ENCODE measurements around the gene CACNG4. TPM values are rescaled to one million over a fixed set of nuclear protein-coding genes. Genes with fewer than 3 reads are reported as not detected.

The CACNG4 gene
- total RNA-seq, 3 donors from 2014 or later = 0.07 to 0.47 (median 0.26) TPM

GRCh38 chr17:67041941-67042899 is 77.7 kb downstream of the CACNG4 start:
- peaks cover 6% of the 10 kb centered on the region for H3K4me1 ChIP-seq (ENCODE audit: low read depth)
- H3K36me3 ChIP-seq (ENCODE audit: low read depth) = no peaks in the 10 kb centered on the region
- H3K9me3 ChIP-seq = no peaks in the 10 kb centered on the region
- ATAC-seq (peak; percentile 38), DNase-seq (no peak)
- TF ChIP-seq CTCF (IDR thresholded peaks at IDR 0.05) = no peak
- intact Hi-C loops (cut with DNase I, micrococcal nuclease) = no loop called here
- no peak overlapping the region for H3K4me3 ChIP-seq

GRCh38 chr17:67043283-67043682 is 78.8 kb downstream of the CACNG4 start:
- Histone ChIP-seq H3K9me3 (peaks cover 4% of the 10 kb centered on the region), H3K36me3 (ENCODE audit: low read depth) (no peaks in the 10 kb centered on the region), H3K4me3 (no peak overlapping the region), H3K4me1 (ENCODE audit: low read depth) (peaks cover 6% of the 10 kb centered on the region)
- TF ChIP-seq CTCF (IDR thresholded peaks at IDR 0.05) = no peak
- ATAC-seq (no peak), DNase-seq (no peak)
- intact Hi-C loops (cut with DNase I, micrococcal nuclease) = no loop called here

- Histone ChIP-seq H3K4me1 (ENCODE audit: low read depth) (peaks cover 6% of the 10 kb centered on the region), H3K4me3 (no peak within 1 kb of the TSS), H3K36me3 (ENCODE audit: low read depth) (no peaks in the 10 kb centered on the region), H3K9me3 (peaks cover 12% of the 10 kb centered on the region)
- no peak for ATAC-seq
- intact Hi-C loops (cut with DNase I, micrococcal nuclease) = no loop called here
- DNase-seq = no peak
- no peak for TF ChIP-seq CTCF (IDR thresholded peaks at IDR 0.05)
Observed at GRCh38 chr17:67044016-67044772, 79.7 kb downstream of the CACNG4 start, which contains the start of gene CACNG1. CACNG1 (plus strand) TSS chr17:67044554; CDS start chr17:67044661, 107 bp downstream.

GRCh38 chr17:67044940-67045339 is 80.4 kb downstream of the CACNG4 start:
- TF ChIP-seq CTCF (IDR thresholded peaks at IDR 0.05) = no peak
- H3K4me3 ChIP-seq = no peak overlapping the region
- DNase-seq (no peak), ATAC-seq (no peak)
- intact Hi-C loops (cut with DNase I, micrococcal nuclease) = no loop called here
- H3K4me1 ChIP-seq (ENCODE audit: low read depth) = peaks cover 6% of the 10 kb centered on the region
- no peaks in the 10 kb centered on the region for H3K36me3 ChIP-seq (ENCODE audit: low read depth)
- H3K9me3 ChIP-seq = peaks cover 18% of the 10 kb centered on the region

- no peak for TF ChIP-seq CTCF (IDR thresholded peaks at IDR 0.05)
- intact Hi-C loops (cut with DNase I, micrococcal nuclease) = no loop called here
- peak; percentile 81 to 86 (median 83) for DNase-seq
- no peak overlapping the region for H3K4me3 ChIP-seq
- peaks cover 18% of the 10 kb centered on the region for H3K9me3 ChIP-seq
- ATAC-seq = peak; percentile 94
- H3K36me3 ChIP-seq (ENCODE audit: low read depth) = no peaks in the 10 kb centered on the region
- H3K4me1 ChIP-seq (ENCODE audit: low read depth) = peaks cover 6% of the 10 kb centered on the region
Observed at GRCh38 chr17:67046398-67046797, 81.9 kb downstream of the CACNG4 start.

Data from mucosa of descending colon (tissue), 3 donors.